ENCODE data around the gene KCNG3. TPM values are rescaled to one million over a fixed set of nuclear protein-coding genes. Genes with fewer than 3 reads are reported as not detected.

Gene KCNG3
- total and polyA plus RNA-seq, 2 of the 13 experiments (the other 11 are each of a cell fraction or from before 2014, with no cell fraction given): 2.8 to 4.8 TPM

DNA sequence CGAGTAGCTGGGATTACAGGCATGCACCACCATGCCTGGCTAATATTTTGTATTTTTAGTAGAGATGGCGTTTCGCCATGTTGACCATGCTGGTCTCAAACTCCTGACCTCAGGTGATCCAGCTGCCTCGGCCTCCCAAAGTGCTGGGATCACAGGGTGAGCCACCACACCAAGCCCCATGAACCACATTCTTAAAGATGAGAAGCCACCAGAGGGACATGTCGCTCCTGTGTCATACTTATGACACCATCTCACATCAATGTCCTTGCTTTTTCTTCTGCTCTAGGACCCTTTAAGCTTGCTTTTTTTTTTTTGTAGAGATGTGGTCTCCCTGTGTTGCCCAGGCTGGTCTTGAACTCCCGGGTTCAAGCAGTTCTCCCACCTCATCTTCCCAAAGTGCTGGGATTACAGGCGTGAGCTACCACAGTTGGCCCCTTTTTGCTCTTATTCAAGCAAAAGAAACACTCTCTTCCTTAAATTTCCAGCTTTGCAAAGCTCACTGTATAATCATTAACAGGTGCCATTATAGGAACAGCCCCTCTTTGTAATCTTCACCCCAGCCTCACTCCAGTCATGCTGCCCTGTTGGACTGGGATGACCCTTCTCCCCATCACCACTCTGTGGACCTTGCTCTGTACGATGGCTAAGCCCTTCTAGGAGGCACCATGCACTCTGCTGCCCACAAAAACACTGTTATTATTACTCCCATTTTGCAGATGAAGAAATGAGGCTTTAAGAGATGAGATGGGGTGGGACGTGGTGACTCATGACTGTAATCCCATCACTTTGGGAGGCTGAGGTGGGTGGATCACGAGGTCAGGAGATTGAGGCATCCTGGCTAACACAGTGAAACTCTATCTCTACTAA lies 10.8 kb upstream of the KCNG3 start (continued):
- TF ChIP-seq, protein P1, sequence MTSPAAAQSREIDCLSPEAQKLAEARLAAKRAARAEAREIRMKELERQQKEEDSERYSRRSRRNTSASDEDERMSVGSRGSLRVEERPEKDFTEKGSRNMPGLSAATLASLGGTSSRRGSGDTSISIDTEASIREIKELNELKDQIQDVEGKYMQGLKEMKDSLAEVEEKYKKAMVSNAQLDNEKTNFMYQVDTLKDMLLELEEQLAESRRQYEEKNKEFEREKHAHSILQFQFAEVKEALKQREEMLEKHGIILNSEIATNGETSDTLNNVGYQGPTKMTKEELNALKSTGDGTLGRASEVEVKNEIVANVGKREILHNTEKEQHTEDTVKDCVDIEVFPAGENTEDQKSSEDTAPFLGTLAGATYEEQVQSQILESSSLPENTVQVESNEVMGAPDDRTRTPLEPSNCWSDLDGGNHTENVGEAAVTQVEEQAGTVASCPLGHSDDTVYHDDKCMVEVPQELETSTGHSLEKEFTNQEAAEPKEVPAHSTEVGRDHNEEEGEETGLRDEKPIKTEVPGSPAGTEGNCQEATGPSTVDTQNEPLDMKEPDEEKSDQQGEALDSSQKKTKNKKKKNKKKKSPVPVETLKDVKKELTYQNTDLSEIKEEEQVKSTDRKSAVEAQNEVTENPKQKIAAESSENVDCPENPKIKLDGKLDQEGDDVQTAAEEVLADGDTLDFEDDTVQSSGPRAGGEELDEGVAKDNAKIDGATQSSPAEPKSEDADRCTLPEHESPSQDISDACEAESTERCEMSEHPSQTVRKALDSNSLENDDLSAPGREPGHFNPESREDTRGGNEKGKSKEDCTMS (CRISPR knock-in tag; conservative IDR thresholded peaks at IDR 0.05): no peak
- TF ChIP-seq TOE1 (CRISPR knock-in tag; IDR thresholded peaks at IDR 0.05): no peak
- TF ChIP-seq ZNF598 (CRISPR knock-in tag; IDR thresholded peaks at IDR 0.05; ENCODE audit: borderline replicate concordance): no peak
- TF ChIP-seq ZHX2 (IDR thresholded peaks at IDR 0.05; ENCODE audit: low read depth): no peak
- no peak for TF ChIP-seq ZHX2 (CRISPR knock-in tag; IDR thresholded peaks at IDR 0.05; ENCODE audit: borderline replicate concordance)
- no peak for TF ChIP-seq KLF6 (CRISPR knock-in tag; IDR thresholded peaks at IDR 0.05)
- TF ChIP-seq, protein P2, sequence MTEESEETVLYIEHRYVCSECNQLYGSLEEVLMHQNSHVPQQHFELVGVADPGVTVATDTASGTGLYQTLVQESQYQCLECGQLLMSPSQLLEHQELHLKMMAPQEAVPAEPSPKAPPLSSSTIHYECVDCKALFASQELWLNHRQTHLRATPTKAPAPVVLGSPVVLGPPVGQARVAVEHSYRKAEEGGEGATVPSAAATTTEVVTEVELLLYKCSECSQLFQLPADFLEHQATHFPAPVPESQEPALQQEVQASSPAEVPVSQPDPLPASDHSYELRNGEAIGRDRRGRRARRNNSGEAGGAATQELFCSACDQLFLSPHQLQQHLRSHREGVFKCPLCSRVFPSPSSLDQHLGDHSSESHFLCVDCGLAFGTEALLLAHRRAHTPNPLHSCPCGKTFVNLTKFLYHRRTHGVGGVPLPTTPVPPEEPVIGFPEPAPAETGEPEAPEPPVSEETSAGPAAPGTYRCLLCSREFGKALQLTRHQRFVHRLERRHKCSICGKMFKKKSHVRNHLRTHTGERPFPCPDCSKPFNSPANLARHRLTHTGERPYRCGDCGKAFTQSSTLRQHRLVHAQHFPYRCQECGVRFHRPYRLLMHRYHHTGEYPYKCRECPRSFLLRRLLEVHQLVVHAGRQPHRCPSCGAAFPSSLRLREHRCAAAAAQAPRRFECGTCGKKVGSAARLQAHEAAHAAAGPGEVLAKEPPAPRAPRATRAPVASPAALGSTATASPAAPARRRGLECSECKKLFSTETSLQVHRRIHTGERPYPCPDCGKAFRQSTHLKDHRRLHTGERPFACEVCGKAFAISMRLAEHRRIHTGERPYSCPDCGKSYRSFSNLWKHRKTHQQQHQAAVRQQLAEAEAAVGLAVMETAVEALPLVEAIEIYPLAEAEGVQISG (CRISPR knock-in tag; IDR thresholded peaks at IDR 0.05): peak; percentile 89
- peak; percentile 46 for TF ChIP-seq ZNF18 (CRISPR knock-in tag; IDR thresholded peaks at IDR 0.05; ENCODE audit: insufficient replicate concordance)
- TF ChIP-seq PPARG (CRISPR knock-in tag; conservative IDR thresholded peaks at IDR 0.05): peak; percentile 67
- TF ChIP-seq ZBTB42 (CRISPR knock-in tag; IDR thresholded peaks at IDR 0.05): 0 out of 2 replicates have a peak, but pooled peaks have one; percentile 64
- 0 out of 2 replicates have a peak, but pooled peaks have one; percentile 34 for TF ChIP-seq ISL2 (CRISPR knock-in tag; IDR thresholded peaks at IDR 0.05)
- no peak for TF ChIP-seq HOXD1 (CRISPR knock-in tag; IDR thresholded peaks at IDR 0.05)
- TF ChIP-seq TAF15 (IDR thresholded peaks at IDR 0.05; ENCODE audit: low read depth, low read length, poor library complexity, severe bottlenecking): no peak
- peak; percentile 40; the same call in 1 of the 2 replicates for TF ChIP-seq ZNF614 (CRISPR knock-in tag; IDR thresholded peaks at IDR 0.05; ENCODE audit: borderline replicate concordance)
- TF ChIP-seq TARDBP (CRISPR knock-in tag; IDR thresholded peaks at IDR 0.05): peak; percentile 90
- TF ChIP-seq ZMYM3 (CRISPR knock-in tag; IDR thresholded peaks at IDR 0.05): peak; percentile 99
